DOHH2 (cell line): ENCODE measurements around the gene S100A16.
"Not testable (repeated sequence)": the region's sequence is repeated elsewhere in the genome, so short reads cannot be mapped to it uniquely, and the experiment has no call there.

ENCODE experiments used
- H3F3A ChIP-seq: fragments of 200-600 bp; sonication (generic), shearing (Covaris generic); 2 replicates; pipeline ENCODE4 v1.6.0; 2016; ENCODE audit warnings: antibody characterized with exemption, mild to moderate bottlenecking; ENCODE audit not compliant: control insufficient read depth, insufficient read depth
- H3K27ac ChIP-seq: fragments of 200-600 bp; sonication (generic); 2 replicates; pipeline ENCODE4 v1.5.1; 2014; ENCODE audit warnings: low read depth, mild to moderate bottlenecking, low read length, moderate library complexity
- H3K27me3 ChIP-seq: fragments of 200-600 bp; sonication (generic); 2 replicates; pipeline ENCODE4 v1.6.1; 2014; ENCODE audit warnings: mild to moderate bottlenecking, low read length, mixed read lengths; ENCODE audit not compliant: control insufficient read depth
- H3K36me3 ChIP-seq: fragments of 200-600 bp; sonication (generic); 2 replicates; pipeline ENCODE4 v1.6.1; 2014; ENCODE audit warnings: mild to moderate bottlenecking, low read length, moderate library complexity, mixed read lengths; ENCODE audit not compliant: control insufficient read depth
- H3K4me1 ChIP-seq: fragments of 200-600 bp; sonication (generic); 2 replicates; pipeline ENCODE4 v1.6.1; 2014; ENCODE audit warnings: mild to moderate bottlenecking, low read length, mixed read lengths; ENCODE audit not compliant: control insufficient read depth
- H3K4me2 ChIP-seq: fragments of 200-600 bp; sonication (generic); 2 replicates; pipeline ENCODE4 v1.6.0; 2014; ENCODE audit warnings: mild to moderate bottlenecking, low read length, moderate library complexity
- H3K4me3 ChIP-seq: fragments of 200-600 bp; sonication (generic); 2 replicates; pipeline ENCODE4 v1.5.1; 2014; ENCODE audit warnings: mild to moderate bottlenecking, low read length, mixed read lengths
- H3K79me2 ChIP-seq: fragments of 200-600 bp; sonication (generic); 2 replicates; pipeline ENCODE4 v1.6.1; 2014; ENCODE audit warnings: mild to moderate bottlenecking, low read length, mixed read lengths; ENCODE audit not compliant: control insufficient read depth
- H3K9me2 ChIP-seq: fragments of 200-600 bp; sonication (generic); replicated peaks from 2 replicates; pipeline ENCODE4 v1.6.1; 2014; ENCODE audit warnings: mild to moderate bottlenecking, low read length, mixed read lengths; ENCODE audit not compliant: control insufficient read depth
- H3K9me3 ChIP-seq: fragments of 200-600 bp; sonication (generic); 2 replicates; pipeline ENCODE4 v1.6.1; 2014; ENCODE audit warnings: antibody characterized with exemption, low read length, mixed read lengths; ENCODE audit not compliant: control insufficient read depth, insufficient read depth
- H4K20me1 ChIP-seq: fragments of 200-600 bp; sonication (generic); 2 replicates; pipeline ENCODE4 v1.6.0; 2014; ENCODE audit warnings: low read depth, mild to moderate bottlenecking, antibody characterized with exemption, low read length, moderate library complexity; ENCODE audit not compliant: control insufficient read depth, insufficient read depth
- CTCF ChIP-seq: fragments of 200-600 bp; sonication (generic); IDR thresholded peaks from one replicate; pipeline ENCODE4 v1.5.1; 2014; ENCODE audit warnings: antibody characterized with exemption, mild to moderate bottlenecking, low read depth, low read length; ENCODE audit not compliant: poor library complexity, severe bottlenecking
- EZH2phosphoT487 ChIP-seq: fragments of 200-600 bp; sonication (generic); IDR thresholded peaks from 2 replicates; pipeline ENCODE4 v1.6.1; 2017; ENCODE audit warnings: borderline replicate concordance, mild to moderate bottlenecking, antibody characterized with exemption, low read length, moderate library complexity, mixed read lengths

Gene S100A16

GRCh38 chr1:153578936-153579335 is 34.0 kb downstream of the S100A16 start:
- Histone ChIP-seq H3K4me1 (no peaks in the 10 kb centered on the region), H3K79me2 (no peaks in the 10 kb centered on the region), H3K27me3 (peaks cover 25% of the 10 kb centered on the region), H3K4me3 (no peak overlapping the region), H3K9me2 (no peaks in the 10 kb centered on the region), H3K27ac (no peak overlapping the region), H4K20me1 (no peaks in the 10 kb centered on the region), H3F3A (no peaks in the 10 kb centered on the region), H3K4me2 (no peak overlapping the region), H3K9me3 (no peaks in the 10 kb centered on the region), H3K36me3 (no peaks in the 10 kb centered on the region)
- TF ChIP-seq EZH2phosphoT487 (no peak), CTCF (no peak)

- Histone ChIP-seq H3K4me2 (no peak overlapping the region), H3K27ac (no peak overlapping the region), H3K4me3 (no peak overlapping the region), H3K4me1 (no peaks in the 10 kb centered on the region), H3F3A (no peaks in the 10 kb centered on the region), H3K9me3 (no peaks in the 10 kb centered on the region), H3K27me3 (peaks cover 25% of the 10 kb centered on the region), H3K9me2 (no peaks in the 10 kb centered on the region), H3K36me3 (no peaks in the 10 kb centered on the region), H4K20me1 (no peaks in the 10 kb centered on the region), H3K79me2 (no peaks in the 10 kb centered on the region)
- TF ChIP-seq EZH2phosphoT487 (no peak), CTCF (no peak)
Measured at GRCh38 chr1:153578490-153578889, 34.4 kb downstream of the S100A16 start.

GRCh38 chr1:153577624-153578051 is 35.3 kb downstream of the S100A16 start:
- Histone ChIP-seq H3K79me2 (no peaks in the 10 kb centered on the region), H3K27ac (no peak overlapping the region), H3F3A (no peaks in the 10 kb centered on the region), H3K9me2 (no peaks in the 10 kb centered on the region), H3K9me3 (no peaks in the 10 kb centered on the region), H3K4me3 (no peak overlapping the region), H3K36me3 (no peaks in the 10 kb centered on the region), H3K4me1 (no peaks in the 10 kb centered on the region), H3K27me3 (peaks cover 25% of the 10 kb centered on the region), H4K20me1 (no peaks in the 10 kb centered on the region), H3K4me2 (no peak overlapping the region)
- TF ChIP-seq CTCF (no peak), EZH2phosphoT487 (no peak)

- TF ChIP-seq CTCF (no peak), EZH2phosphoT487 (no peak)
- no peak overlapping the region for H3K27ac ChIP-seq
- H4K20me1 ChIP-seq = no peaks in the 10 kb centered on the region
- H3K27me3 ChIP-seq = peaks cover 25% of the 10 kb centered on the region
- H3K79me2 ChIP-seq = no peaks in the 10 kb centered on the region
- H3K9me2 ChIP-seq = no peaks in the 10 kb centered on the region
- H3K4me2 ChIP-seq = no peak overlapping the region
- H3K4me3 ChIP-seq = no peak overlapping the region
- H3K9me3 ChIP-seq = no peaks in the 10 kb centered on the region
- no peaks in the 10 kb centered on the region for H3F3A ChIP-seq
- H3K36me3 ChIP-seq = no peaks in the 10 kb centered on the region
- H3K4me1 ChIP-seq = no peaks in the 10 kb centered on the region
Measured at GRCh38 chr1:153577138-153577537, 35.8 kb downstream of the S100A16 start.

- H3K27ac ChIP-seq, H3K79me2 ChIP-seq, H3K9me3 ChIP-seq, H3K4me2 ChIP-seq, H3K4me3 ChIP-seq, H3K36me3 ChIP-seq, H3K9me2 ChIP-seq, H4K20me1 ChIP-seq, H3F3A ChIP-seq, H3K4me1 ChIP-seq: not testable (repeated sequence)
- H3K27me3 ChIP-seq = peaks cover 25% of the 10 kb centered on the region
Measured at GRCh38 chr1:153575497-153575896, 37.4 kb downstream of the S100A16 start.
